Thyroid gland (tissue), 4 donors: ENCODE measurements around the gene IFT57.

Experiments used
- POLR2A ChIP-seq, 2 donors: fragments of 450-650 bp; IDR thresholded peaks; one replicate each; pipeline ENCODE4 v1.6.1; 2017; ENCODE audit warnings: antibody characterized with exemption in 2 of 2, mild to moderate bottlenecking in 2 of 2, moderate library complexity in 1 of 2
- TF ChIP-seq, protein P1 (sequence below), 6 experiments: fragments of 200-600 bp in 3 of 6; fragments of 450-650 bp in 3 of 6; sonication (generic) in 3 of 6; IDR thresholded peaks; one replicate each; pipeline ENCODE4 v1.5.1; 2016 to 2019; ENCODE audit warnings: antibody characterized with exemption in 6 of 6, mild to moderate bottlenecking in 2 of 6, inconsistent platforms in 1 of 6, moderate library complexity in 1 of 6

DNA sequence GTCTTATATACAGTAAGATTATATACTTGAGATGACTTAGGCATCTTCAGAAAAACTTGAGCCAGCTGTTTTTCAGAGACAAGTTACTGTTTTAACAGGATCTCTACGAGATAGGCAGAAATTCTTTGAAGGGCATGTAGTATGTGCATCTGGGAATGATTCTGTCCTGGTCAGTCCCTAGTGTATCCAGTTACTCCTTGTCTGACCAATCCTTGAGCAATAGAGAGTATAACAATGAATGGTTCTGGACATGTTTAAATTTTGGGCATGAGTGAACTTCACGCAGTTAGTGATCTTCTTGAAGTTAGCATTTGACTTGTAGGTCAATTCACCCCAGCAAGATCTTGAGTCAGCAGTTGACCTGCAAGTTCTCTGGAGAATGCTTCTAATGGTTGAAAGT lies 49.4 kb upstream of the IFT57 start:
- TF ChIP-seq, protein P1, sequence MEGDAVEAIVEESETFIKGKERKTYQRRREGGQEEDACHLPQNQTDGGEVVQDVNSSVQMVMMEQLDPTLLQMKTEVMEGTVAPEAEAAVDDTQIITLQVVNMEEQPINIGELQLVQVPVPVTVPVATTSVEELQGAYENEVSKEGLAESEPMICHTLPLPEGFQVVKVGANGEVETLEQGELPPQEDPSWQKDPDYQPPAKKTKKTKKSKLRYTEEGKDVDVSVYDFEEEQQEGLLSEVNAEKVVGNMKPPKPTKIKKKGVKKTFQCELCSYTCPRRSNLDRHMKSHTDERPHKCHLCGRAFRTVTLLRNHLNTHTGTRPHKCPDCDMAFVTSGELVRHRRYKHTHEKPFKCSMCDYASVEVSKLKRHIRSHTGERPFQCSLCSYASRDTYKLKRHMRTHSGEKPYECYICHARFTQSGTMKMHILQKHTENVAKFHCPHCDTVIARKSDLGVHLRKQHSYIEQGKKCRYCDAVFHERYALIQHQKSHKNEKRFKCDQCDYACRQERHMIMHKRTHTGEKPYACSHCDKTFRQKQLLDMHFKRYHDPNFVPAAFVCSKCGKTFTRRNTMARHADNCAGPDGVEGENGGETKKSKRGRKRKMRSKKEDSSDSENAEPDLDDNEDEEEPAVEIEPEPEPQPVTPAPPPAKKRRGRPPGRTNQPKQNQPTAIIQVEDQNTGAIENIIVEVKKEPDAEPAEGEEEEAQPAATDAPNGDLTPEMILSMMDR (IDR thresholded peaks at IDR 0.05) = no peak
- TF ChIP-seq POLR2A (IDR thresholded peaks at IDR 0.05) = no peak
